Measurements from ENCODE around the gene GTF2H4.

Gene GTF2H4

DNA sequence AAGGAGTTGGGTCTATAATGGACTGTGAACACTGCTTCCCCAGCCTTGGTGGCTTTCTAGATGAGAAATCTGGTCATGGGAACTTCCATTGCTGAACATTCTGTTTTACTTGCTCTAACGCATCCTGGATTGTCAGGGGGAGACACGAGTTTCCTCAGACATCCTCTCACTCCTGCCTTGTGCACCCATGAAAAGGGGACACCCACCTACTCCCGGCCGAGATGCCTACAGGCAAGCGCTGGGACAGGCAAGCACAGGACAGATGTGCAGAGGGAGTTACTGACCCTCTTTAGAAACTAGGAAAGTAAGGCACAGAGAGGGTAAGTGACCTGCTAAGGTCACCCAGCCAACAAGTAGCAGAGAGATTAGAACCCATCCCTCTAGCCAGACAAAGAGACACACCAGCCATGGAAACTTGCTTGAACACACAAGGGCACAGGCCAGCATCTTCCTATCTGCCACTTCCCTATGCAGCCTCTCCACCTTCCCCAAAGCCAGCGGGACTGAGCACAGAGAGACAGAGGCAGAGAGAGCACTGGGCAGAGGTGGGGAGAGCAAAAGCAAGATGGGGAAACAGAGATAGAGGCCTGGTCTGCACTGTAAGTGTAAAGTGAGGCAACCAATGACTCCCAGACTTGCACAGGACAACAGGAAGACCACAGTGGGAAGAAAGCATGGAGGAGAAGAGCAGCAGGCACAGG, 24.8 kb downstream of the GTF2H4 start:
- CTCF ChIA-PET, result interaction anchor here (3.5 kb wide), 1 partner anchor 9 kb away, joined by 25 read pairs; the partner anchor contains the start of gene MUCL3
- POLR2A ChIA-PET, result no interaction called here
- DNase-seq (ENCODE audit: low read depth, low spot score), result no peak
- TF ChIP-seq, protein P1, sequence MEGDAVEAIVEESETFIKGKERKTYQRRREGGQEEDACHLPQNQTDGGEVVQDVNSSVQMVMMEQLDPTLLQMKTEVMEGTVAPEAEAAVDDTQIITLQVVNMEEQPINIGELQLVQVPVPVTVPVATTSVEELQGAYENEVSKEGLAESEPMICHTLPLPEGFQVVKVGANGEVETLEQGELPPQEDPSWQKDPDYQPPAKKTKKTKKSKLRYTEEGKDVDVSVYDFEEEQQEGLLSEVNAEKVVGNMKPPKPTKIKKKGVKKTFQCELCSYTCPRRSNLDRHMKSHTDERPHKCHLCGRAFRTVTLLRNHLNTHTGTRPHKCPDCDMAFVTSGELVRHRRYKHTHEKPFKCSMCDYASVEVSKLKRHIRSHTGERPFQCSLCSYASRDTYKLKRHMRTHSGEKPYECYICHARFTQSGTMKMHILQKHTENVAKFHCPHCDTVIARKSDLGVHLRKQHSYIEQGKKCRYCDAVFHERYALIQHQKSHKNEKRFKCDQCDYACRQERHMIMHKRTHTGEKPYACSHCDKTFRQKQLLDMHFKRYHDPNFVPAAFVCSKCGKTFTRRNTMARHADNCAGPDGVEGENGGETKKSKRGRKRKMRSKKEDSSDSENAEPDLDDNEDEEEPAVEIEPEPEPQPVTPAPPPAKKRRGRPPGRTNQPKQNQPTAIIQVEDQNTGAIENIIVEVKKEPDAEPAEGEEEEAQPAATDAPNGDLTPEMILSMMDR (IDR thresholded peaks at IDR 0.05; ENCODE audit: insufficient read depth, low read length, missing control alignments), result no peak
- H3K4me3 ChIP-seq (ENCODE audit: low read depth, low read length), result no peak overlapping the region

DNA sequence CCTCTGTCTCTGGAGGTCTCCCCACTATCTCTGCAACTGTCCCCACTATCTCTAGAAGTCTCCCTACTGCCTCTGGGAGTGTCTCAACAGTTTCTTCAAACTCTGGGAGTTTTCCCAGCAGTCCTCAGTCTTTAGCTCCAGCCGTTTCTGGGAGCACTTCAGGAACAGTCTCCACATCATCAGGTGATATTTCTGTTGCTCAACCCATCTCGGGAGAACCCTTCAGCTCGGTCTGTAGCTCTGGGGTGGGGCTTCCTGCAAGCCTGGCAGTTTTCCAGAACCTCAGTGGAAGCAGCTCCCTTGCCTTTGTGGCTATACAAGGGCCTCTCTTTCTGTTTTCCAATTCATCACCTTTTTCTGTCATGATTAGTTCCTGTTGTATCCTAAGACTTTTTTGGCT, 27.0 kb downstream of the GTF2H4 start:
- CTCF ChIA-PET, result interaction anchor here (0.9 to 3.3 kb wide), 6 partner anchors 11 to 145 kb away, joined by 4 to 22 read pairs (median 4); partner anchors contain the start of gene VARS2
- no peak overlapping the region for H3K4me3 ChIP-seq (ENCODE audit: low read depth, low read length)
- POLR2A ChIA-PET, result no interaction called here
- TF ChIP-seq, protein P1 (IDR thresholded peaks at IDR 0.05; ENCODE audit: insufficient read depth, low read length, missing control alignments), result no peak
- DNase-seq (ENCODE audit: low read depth, low spot score), result no peak

DNA sequence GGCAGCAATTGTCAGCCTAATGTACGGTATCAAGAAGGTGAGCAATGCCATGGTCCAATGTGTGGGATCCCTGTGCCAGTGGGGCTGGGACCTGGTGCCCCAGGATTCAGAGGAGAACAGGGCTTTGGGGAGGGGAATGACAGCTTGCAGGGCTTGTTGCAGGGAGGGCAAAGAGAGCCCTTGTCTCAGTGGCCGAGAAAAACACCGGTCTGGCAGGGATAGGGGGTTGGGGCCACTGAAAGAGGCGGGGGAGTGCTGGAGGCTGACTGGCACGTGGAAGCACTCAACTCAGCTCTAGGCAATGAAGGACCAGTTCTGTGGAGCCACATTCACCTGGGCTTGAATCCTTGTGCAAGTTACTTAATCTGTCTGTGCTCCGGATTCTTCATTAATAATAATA, 29.3 kb downstream of the GTF2H4 start:
- TF ChIP-seq, protein P1 (IDR thresholded peaks at IDR 0.05; ENCODE audit: insufficient read depth, low read length, missing control alignments), result no peak
- no peak overlapping the region for H3K4me3 ChIP-seq (ENCODE audit: low read depth, low read length)
- DNase-seq (ENCODE audit: low read depth, low spot score), result no peak
- CTCF ChIA-PET, result interaction anchor here (1.3 to 7.0 kb wide), 4 partner anchors 21 to 146 kb away, joined by 5 to 60 read pairs (median 18); partner anchors contain the start of gene VARS2
- POLR2A ChIA-PET, result no interaction called here

DNA sequence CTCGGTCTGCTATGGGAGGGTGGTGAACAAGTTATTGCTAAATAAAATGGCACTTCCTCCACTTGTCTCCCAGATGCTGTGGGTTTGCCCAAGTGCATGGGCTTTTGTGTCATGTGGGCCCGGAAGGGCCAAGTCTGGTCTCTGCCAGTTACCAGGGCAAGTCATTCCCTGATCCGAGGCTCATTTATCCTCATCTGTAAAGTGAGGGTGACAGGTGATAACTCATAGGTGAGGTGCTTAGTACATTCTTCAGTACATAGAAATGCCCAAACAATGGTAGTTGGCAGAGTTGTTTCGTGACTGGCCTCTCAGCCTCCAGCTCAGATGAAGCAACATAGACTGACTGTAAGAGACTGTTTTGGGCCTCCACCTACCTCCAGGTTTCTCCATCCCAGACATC, 30.7 kb downstream of the GTF2H4 start:
- CTCF ChIA-PET, result interaction anchor here (0.9 to 7.0 kb wide), 6 partner anchors 23 to 149 kb away, joined by 3 to 60 read pairs (median 7); partner anchors contain the start of gene VARS2
- POLR2A ChIA-PET, result no interaction called here

DNA sequence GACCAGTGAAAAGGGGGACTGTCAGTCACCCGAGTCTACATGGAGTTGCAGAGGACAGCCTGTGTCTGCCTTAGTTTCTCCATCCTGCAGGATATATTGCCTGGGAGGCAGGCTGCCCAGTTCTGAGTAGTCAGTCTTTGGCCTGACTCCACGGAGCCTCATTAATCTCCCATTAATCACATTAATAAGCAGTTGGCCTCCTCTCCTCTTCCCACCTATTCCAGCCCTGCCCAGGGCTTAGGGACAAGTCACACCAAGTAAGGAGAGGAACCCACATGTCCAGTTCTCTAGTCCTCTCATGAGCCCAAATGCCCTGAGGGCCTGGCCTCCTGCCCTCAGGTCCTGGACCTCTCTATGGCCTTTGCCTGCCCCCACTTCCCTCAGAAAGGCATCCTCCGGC, 31.5 kb downstream of the GTF2H4 start:
- ChIA-PET POLR2A (no interaction called here), CTCF (interaction anchor here (1.3 to 7.0 kb wide), 7 partner anchors 24 to 148 kb away, joined by 3 to 104 read pairs (median 5); partner anchors contain the start of gene VARS2)
- no peak overlapping the region for H3K4me3 ChIP-seq (ENCODE audit: low read depth, low read length)
- no peak for DNase-seq (ENCODE audit: low read depth, low spot score)
- TF ChIP-seq, protein P1 (IDR thresholded peaks at IDR 0.05; ENCODE audit: insufficient read depth, low read length, missing control alignments), result no peak

More for the DNA sequence above, 30.7 kb downstream of the GTF2H4 start:
- no peak overlapping the region for H3K4me3 ChIP-seq (ENCODE audit: low read depth, low read length)
- DNase-seq (ENCODE audit: low read depth, low spot score), result no peak
- TF ChIP-seq, protein P1 (IDR thresholded peaks at IDR 0.05; ENCODE audit: insufficient read depth, low read length, missing control alignments), result no peak

DNA sequence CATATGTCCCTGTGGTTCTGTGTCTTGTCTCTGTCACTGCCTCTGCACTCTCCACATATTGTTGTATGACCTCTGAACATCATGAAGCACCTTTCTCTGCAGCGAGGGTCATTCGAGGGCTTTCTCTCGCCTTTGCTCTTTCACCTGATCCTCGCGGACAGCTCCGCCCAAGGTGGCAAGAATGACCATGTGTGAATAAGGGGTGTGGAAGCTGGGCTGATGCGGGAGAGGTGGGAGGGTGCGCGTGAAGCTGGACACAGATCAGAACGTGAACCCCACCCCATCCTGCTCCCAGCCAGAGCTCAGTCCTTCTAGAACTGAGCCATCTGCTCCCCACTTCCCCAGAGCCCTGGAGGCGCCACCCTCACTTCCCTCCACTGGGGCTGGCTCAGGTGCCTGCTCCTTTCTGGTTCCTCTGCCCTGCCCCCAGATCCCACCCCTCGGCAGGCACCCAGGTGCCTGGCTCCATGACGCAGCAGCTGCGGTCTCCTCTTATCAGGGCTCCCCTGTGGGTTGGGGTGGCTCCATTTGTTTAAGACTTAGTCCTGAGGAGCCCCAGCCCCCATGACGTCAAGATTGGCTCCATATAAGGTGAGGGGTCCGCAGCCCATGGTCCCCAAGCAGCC, 32.5 kb downstream of the GTF2H4 start, which contains the start of gene MUCL3:
Gene MUCL3, plus strand, starts transcription at position 613 of the 626 bp plus-strand sequence. CDS start 27 bp downstream, outside the sequence.
- ChIA-PET POLR2A (no interaction called here), CTCF (interaction anchor here (1.1 to 7.0 kb wide), 15 partner anchors 9 to 147 kb away, joined by 3 to 104 read pairs (median 4); partner anchors contain the start of genes SFTA2 and VARS2)
- TF ChIP-seq, protein P1 (IDR thresholded peaks at IDR 0.05; ENCODE audit: insufficient read depth, low read length, missing control alignments), result no peak
- no peak within 1 kb of the TSS for H3K4me3 ChIP-seq (ENCODE audit: low read depth, low read length)
- DNase-seq (ENCODE audit: low read depth, low spot score), result no peak
